ENCODE results near the gene PLCG2. TPM values are rescaled to one million over a fixed set of nuclear protein-coding genes. Genes with fewer than 3 reads are reported as not detected.

PLCG2 gene
- 0.43 and 0.65 TPM in 2 replicates for total RNA-seq

DNA sequence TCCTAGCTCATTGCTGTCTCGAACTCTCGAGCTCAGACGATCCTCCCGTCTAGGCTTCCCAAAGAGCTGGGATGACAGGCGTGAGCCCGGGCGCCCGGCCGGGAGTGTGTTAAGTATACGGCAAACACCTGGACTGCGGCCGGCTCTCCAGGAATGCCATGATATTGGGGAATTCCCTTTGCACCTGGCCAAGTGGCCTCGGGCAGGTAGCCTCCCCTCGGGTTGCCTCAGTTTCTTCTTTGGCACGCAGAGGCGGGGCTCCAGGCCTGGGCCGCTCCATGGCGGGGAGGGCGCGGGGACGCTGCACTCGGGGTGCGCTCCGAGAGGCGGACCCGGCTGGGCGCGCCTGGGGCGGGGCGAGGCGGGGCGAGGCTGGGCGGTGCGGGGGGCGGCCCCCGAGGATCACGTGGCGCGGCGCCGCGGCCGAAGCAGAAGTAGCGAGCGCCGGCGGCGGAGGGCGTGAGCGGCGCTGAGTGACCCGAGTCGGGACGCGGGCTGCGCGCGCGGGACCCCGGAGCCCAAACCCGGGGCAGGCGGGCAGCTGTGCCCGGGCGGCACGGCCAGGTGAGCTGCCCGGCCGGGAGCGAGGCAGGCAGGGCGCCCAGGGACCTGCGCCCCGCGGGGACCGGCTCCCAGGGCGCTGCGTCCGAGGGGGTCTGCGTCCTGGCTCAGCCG, at the start of gene PLCG2:
PLCG2 (plus strand) TSS at position 431 of the 675 bp plus-strand sequence. CDS start 6,699 bp downstream, outside the sequence.

DNA sequence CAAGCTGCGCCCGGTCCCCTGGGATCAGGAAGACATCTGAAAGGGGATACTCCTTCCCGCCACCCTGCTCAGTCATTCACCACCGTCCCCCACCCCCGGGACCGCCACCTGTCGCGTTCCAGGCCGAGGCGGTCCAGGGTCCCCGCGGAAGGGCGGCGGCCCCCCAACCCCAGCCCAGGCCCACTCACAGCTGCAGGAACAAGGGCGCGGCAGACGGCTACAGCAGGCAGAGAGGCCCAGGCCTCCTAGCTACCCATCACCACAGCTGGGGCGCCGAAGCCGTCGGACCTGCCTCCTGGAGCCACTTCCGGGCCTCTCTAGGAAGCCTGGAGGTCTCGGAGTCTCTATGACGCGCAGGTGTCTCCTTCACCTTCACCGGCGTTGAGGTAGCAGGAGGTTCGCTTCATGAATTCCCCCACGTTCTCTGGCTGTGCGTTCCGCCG, 232.1 kb downstream of the PLCG2 start, which contains the start of gene SDR42E1:
SDR42E1 (minus strand) TSS at position 272 of the 443 bp plus-strand sequence. CDS start 10,612 bp downstream, outside the sequence.

Other genes with a start within 250 kb of the PLCG2 start
- 0.09 and 0.14 TPM in 2 replicates for gene SDR42E1, start 232.2 kb downstream of the PLCG2 start, total RNA-seq

Data from smooth muscle cell of bladder (primary cell).